GM23338 (cell line): ENCODE data around the gene NUP98. TPM values are rescaled to one million over a fixed set of nuclear protein-coding genes. Genes with fewer than 3 reads are reported as not detected.
"Not testable (repeated sequence)": the region's sequence is repeated elsewhere in the genome, so short reads cannot be mapped to it uniquely, and the experiment has no call there.

ENCODE experiments used
- ATAC-seq: fragments of 200-7000 bp; cut with Tn5 transposase; 3 replicates; pipeline ENCODE4 v1.9.1; 2020
- DNase-seq: peaks from one replicate; pipeline ENCODE4 v3.0.0-alpha.2; 2015; ENCODE audit warnings: low spot score
- H2AFZ ChIP-seq: fragments of 200-600 bp; sonication (generic); 2 replicates; pipeline ENCODE4 v1.8.0; 2016; ENCODE audit warnings: antibody characterized with exemption, mild to moderate bottlenecking, moderate library complexity
- H3F3A ChIP-seq: fragments of 200-600 bp; sonication (generic); replicated peaks from 2 replicates; pipeline ENCODE4 v1.8.0; 2017; ENCODE audit warnings: antibody characterized with exemption, mixed run types, low read depth
- H3K27ac ChIP-seq: fragments of 200-600 bp; sonication (generic); 2 replicates; pipeline ENCODE4 v1.6.1; 2016; ENCODE audit warnings: low read depth
- H3K27me3 ChIP-seq: fragments of 200-600 bp; sonication (generic); 2 replicates; pipeline ENCODE4 v1.8.0; 2016; ENCODE audit warnings: mild to moderate bottlenecking, mixed run types, moderate library complexity; ENCODE audit not compliant: insufficient read depth
- H3K36me3 ChIP-seq: fragments of 200-600 bp; sonication (generic); 2 replicates; pipeline ENCODE4 v1.8.0; 2016; ENCODE audit warnings: mild to moderate bottlenecking; ENCODE audit not compliant: insufficient read depth
- H3K4me1 ChIP-seq: fragments of 200-600 bp; sonication (generic); 2 replicates; pipeline ENCODE4 v1.8.0; 2016; ENCODE audit warnings: mild to moderate bottlenecking, moderate library complexity; ENCODE audit not compliant: insufficient read depth
- H3K4me2 ChIP-seq: fragments of 200-600 bp; sonication (generic); 2 replicates; pipeline ENCODE4 v1.7.1; 2017; ENCODE audit warnings: mixed run types
- H3K4me3 ChIP-seq: fragments of 200-600 bp; sonication (generic); 2 replicates; pipeline ENCODE4 v1.6.1; 2016; ENCODE audit warnings: mixed run types
- H3K79me2 ChIP-seq: fragments of 200-600 bp; sonication (generic); replicated peaks from 2 replicates; pipeline ENCODE4 v1.8.0; 2017; ENCODE audit warnings: mild to moderate bottlenecking; ENCODE audit not compliant: insufficient read depth
- H3K9me2 ChIP-seq: fragments of 200-600 bp; sonication (generic); 2 replicates; pipeline ENCODE4 v1.8.0; 2017; ENCODE audit not compliant: insufficient read depth
- H4K20me1 ChIP-seq: fragments of 200-600 bp; sonication (generic); replicated peaks from 2 replicates; pipeline ENCODE4 v1.8.0; 2017; ENCODE audit warnings: mild to moderate bottlenecking; ENCODE audit not compliant: insufficient read depth
- H3K27ac Mint-ChIP-seq: 2 replicates; pipeline ENCODE4 v1.8.0; 2020; ENCODE audit warnings: inconsistent platforms, mild to moderate bottlenecking, moderate library complexity, mixed read lengths
- H3K27me3 Mint-ChIP-seq: 3 replicates; pipeline ENCODE4 v1.8.0; 2022; ENCODE audit warnings: low read depth, mild to moderate bottlenecking, moderate library complexity, mixed read lengths, inconsistent platforms; ENCODE audit not compliant: insufficient read depth, poor library complexity
- H3K36me3 Mint-ChIP-seq: 3 replicates; pipeline ENCODE4 v1.8.0; 2021; ENCODE audit warnings: low read depth, mild to moderate bottlenecking, inconsistent platforms, moderate library complexity, mixed read lengths
- H3K4me1 Mint-ChIP-seq: 3 replicates; pipeline ENCODE4 v1.8.0; 2020; ENCODE audit warnings: mild to moderate bottlenecking, inconsistent platforms, mixed read lengths
- H3K4me3 Mint-ChIP-seq: 3 replicates; pipeline ENCODE4 v1.8.0; 2021; ENCODE audit warnings: moderate library complexity, mild to moderate bottlenecking, inconsistent platforms, mixed read lengths
- H3K9me3 Mint-ChIP-seq: 3 replicates; pipeline ENCODE4 v1.8.0; 2020; ENCODE audit warnings: moderate library complexity, mild to moderate bottlenecking, inconsistent platforms, mixed read lengths
- EZH2phosphoT487 ChIP-seq: fragments of 200-600 bp; sonication (generic); IDR thresholded peaks from one replicate; pipeline ENCODE4 v1.8.1; 2018; ENCODE audit warnings: antibody characterized with exemption; ENCODE audit not compliant: unreplicated experiment
- JUNB ChIP-seq: IDR thresholded peaks from one replicate; pipeline ENCODE4 v1.6.1; 2016; ENCODE audit warnings: antibody characterized with exemption; ENCODE audit not compliant: unreplicated experiment
- POLR2AphosphoS5 ChIP-seq: IDR thresholded peaks from 2 replicates; pipeline ENCODE4 v1.6.1; 2016; ENCODE audit warnings: antibody characterized with exemption, low read depth
- ZNF114 ChIP-seq: fragments of 250-450 bp; sonication (Bioruptor Pico); IDR thresholded peaks from 2 replicates; pipeline ENCODE4 v1.5.0; 2020; ENCODE audit warnings: mild to moderate bottlenecking, moderate library complexity
- polyA plus RNA-seq: library from polyadenylated mRNA; unstranded; fragments of >200 nt; fragmentation: Nextera tagmentation; extraction: Ambion mirVana; gene quantifications from 2 replicates; pipeline ENCODE4 v1.2.1, GENCODE V29; 2016
- total RNA-seq: library from RNA; depleted of rRNA; stranded (reverse); fragments of >200 nt; shearing (Covaris generic); gene quantifications from 2 replicates; pipeline ENCODE4 v1.2.3, GENCODE V29; 2014

NUP98 gene
- total and polyA plus RNA-seq, 2 experiments from 2014 or later: 23.9 to 174 TPM

GRCh38 chr11:3795131-3796001, 2.0 kb downstream of the NUP98 start:
- H3K4me3 Mint-ChIP-seq: peak overlapping the region; percentile 98
- peaks cover 16% of the 10 kb centered on the region; the same call in 2 of the 3 replicates for H3K4me1 Mint-ChIP-seq
- no peak overlapping the region for H3K27ac Mint-ChIP-seq
- H3K36me3 Mint-ChIP-seq: peaks cover 38% of the 10 kb centered on the region
- Histone ChIP-seq H3K4me1 (peaks cover 12% of the 10 kb centered on the region; the same call in 1 of the 2 replicates), H3K4me3 (peak overlapping the region; percentile 89), H4K20me1 (peaks cover 49% of the 10 kb centered on the region), H2AFZ (no peak overlapping the region), H3K79me2 (peaks cover 69% of the 10 kb centered on the region), H3F3A (peaks cover 8% of the 10 kb centered on the region; the same call in 1 of the 2 replicates), H3K27ac (peak overlapping the region; percentile 58), H3K4me2 (peak overlapping the region; percentile 94), H3K36me3 (peaks cover 22% of the 10 kb centered on the region), H3K27me3 (no peaks in the 10 kb centered on the region), H3K9me2 (no peaks in the 10 kb centered on the region)
- no peaks in the 10 kb centered on the region; the same call in 2 of the 3 replicates for H3K9me3 Mint-ChIP-seq
- DNase-seq: no peak
- peaks cover 7% of the 10 kb centered on the region for H3K27me3 Mint-ChIP-seq
- ATAC-seq: no peak
- no peak for TF ChIP-seq ZNF114 (CRISPR knock-in tag)
- no peak for TF ChIP-seq EZH2phosphoT487
- no peak for TF ChIP-seq POLR2AphosphoS5

GRCh38 chr11:3794387-3794786, 3.0 kb downstream of the NUP98 start:
- not testable (repeated sequence) for H3K4me2 ChIP-seq, H3K27me3 Mint-ChIP-seq, ATAC-seq, H3K9me2 ChIP-seq, H3K27ac Mint-ChIP-seq, H3K4me3 ChIP-seq, H3F3A ChIP-seq, H3K9me3 Mint-ChIP-seq, DNase-seq, H3K4me3 Mint-ChIP-seq, H3K27me3 ChIP-seq, H2AFZ ChIP-seq
- Histone ChIP-seq H3K27ac (peak overlapping the region; percentile 58; the same call in 1 of the 2 replicates), H3K36me3 (peaks cover 22% of the 10 kb centered on the region), H3K79me2 (peaks cover 78% of the 10 kb centered on the region), H3K4me1 (peaks cover 12% of the 10 kb centered on the region; the same call in 1 of the 2 replicates), H4K20me1 (peaks cover 58% of the 10 kb centered on the region)
- peaks cover 16% of the 10 kb centered on the region; the same call in 2 of the 3 replicates for H3K4me1 Mint-ChIP-seq
- H3K36me3 Mint-ChIP-seq: peaks cover 42% of the 10 kb centered on the region

GRCh38 chr11:3786781-3787428, 10.4 kb downstream of the NUP98 start:
- ATAC-seq: no peak

More at GRCh38 chr11:3786781-3787428, 10.4 kb downstream of the NUP98 start:
- peaks cover 74% of the 10 kb centered on the region for H4K20me1 ChIP-seq
- H3K4me1 ChIP-seq: no peaks in the 10 kb centered on the region; the same call in 1 of the 2 replicates
- H3K27me3 ChIP-seq: no peaks in the 10 kb centered on the region
- no peak overlapping the region; the same call in 1 of the 2 replicates for H3K27ac Mint-ChIP-seq
- TF ChIP-seq JUNB: no peak
- TF ChIP-seq POLR2AphosphoS5: no peak
- H3K9me2 ChIP-seq: no peaks in the 10 kb centered on the region
- H3K27ac ChIP-seq: peak overlapping the region; percentile 28; the same call in 1 of the 2 replicates
- peaks cover 4% of the 10 kb centered on the region for H3K27me3 Mint-ChIP-seq
- H3K36me3 ChIP-seq: peaks cover under 1% of the 10 kb centered on the region; the same call in 1 of the 2 replicates
- no peak for DNase-seq
- H3F3A ChIP-seq: no peaks in the 10 kb centered on the region
- no peak overlapping the region for H3K4me3 ChIP-seq
- peaks cover 100% of the 10 kb centered on the region for H3K79me2 ChIP-seq
- no peak overlapping the region for H3K4me3 Mint-ChIP-seq
- no peak overlapping the region for H3K4me2 ChIP-seq
- H2AFZ ChIP-seq: no peak overlapping the region
- peaks cover 20% of the 10 kb centered on the region; the same call in 2 of the 3 replicates for H3K36me3 Mint-ChIP-seq
- H3K9me3 Mint-ChIP-seq: no peaks in the 10 kb centered on the region; the same call in 2 of the 3 replicates
- peaks cover 7% of the 10 kb centered on the region; the same call in 2 of the 3 replicates for H3K4me1 Mint-ChIP-seq
